OCI-LY1 (cell line): ENCODE results near the gene KIFAP3.

Experiments used
- H2AFZ ChIP-seq: fragments of 200-600 bp; sonication (generic), shearing (Covaris generic); 2 replicates; pipeline ENCODE4 v1.6.0; 2014; ENCODE audit warnings: antibody characterized with exemption, mild to moderate bottlenecking, low read length
- H3F3A ChIP-seq: fragments of 200-600 bp; sonication (generic), shearing (Covaris generic); 2 replicates; pipeline ENCODE4 v1.6.0; 2014; ENCODE audit warnings: mild to moderate bottlenecking, antibody characterized with exemption, low read length, moderate library complexity; ENCODE audit not compliant: insufficient read depth
- H3K27ac ChIP-seq: fragments of 200-600 bp; sonication (generic); 2 replicates; pipeline ENCODE4 v1.5.1; 2014; ENCODE audit warnings: low read length, mixed run types, mild to moderate bottlenecking, low read depth; ENCODE audit not compliant: poor library complexity, severe bottlenecking
- H3K27me3 ChIP-seq: fragments of 200-600 bp; sonication (generic); 2 replicates; pipeline ENCODE4 v1.6.0; 2014; ENCODE audit warnings: antibody characterized with exemption, mild to moderate bottlenecking, low read length, moderate library complexity; ENCODE audit not compliant: insufficient read depth
- H3K36me3 ChIP-seq: fragments of 200-600 bp; sonication (generic); 2 replicates; pipeline ENCODE4 v1.6.1; 2014; ENCODE audit warnings: mild to moderate bottlenecking, antibody characterized with exemption, low read length, moderate library complexity, mixed read lengths; ENCODE audit not compliant: insufficient read depth
- H3K4me1 ChIP-seq: fragments of 200-600 bp; sonication (generic); 2 replicates; pipeline ENCODE4 v1.5.1; 2014; ENCODE audit warnings: mild to moderate bottlenecking, low read length, moderate library complexity; ENCODE audit not compliant: insufficient read depth, severe bottlenecking
- H3K4me2 ChIP-seq: fragments of 200-600 bp; sonication (generic), shearing (Covaris generic); 2 replicates; pipeline ENCODE4 v1.6.1; 2014; ENCODE audit warnings: low read length
- H3K4me3 ChIP-seq: fragments of 200-600 bp; sonication (generic); 2 replicates; pipeline ENCODE4 v1.5.1; 2014; ENCODE audit warnings: low read length, low read depth, mild to moderate bottlenecking, mixed read lengths; ENCODE audit not compliant: poor library complexity, severe bottlenecking
- H3K79me2 ChIP-seq: fragments of 200-600 bp; shearing (Covaris generic); 2 replicates; pipeline ENCODE4 v1.6.1; 2016; ENCODE audit warnings: mixed run types, low read length, mixed read lengths; ENCODE audit not compliant: insufficient read depth
- H3K9ac ChIP-seq: fragments of 200-600 bp; sonication (generic), shearing (Covaris generic); 2 replicates; pipeline ENCODE4 v1.6.1; 2014; ENCODE audit warnings: mild to moderate bottlenecking, low read length, mixed read lengths
- H3K9me2 ChIP-seq: fragments of 200-600 bp; sonication (generic), shearing (Covaris generic); 2 replicates; pipeline ENCODE4 v1.6.1; 2014; ENCODE audit warnings: low read depth, mild to moderate bottlenecking, low read length, mixed read lengths
- H3K9me3 ChIP-seq: fragments of 200-600 bp; shearing (Covaris generic); 2 replicates; pipeline ENCODE4 v1.6.1; 2014; ENCODE audit warnings: low read length, mixed read lengths
- H4K20me1 ChIP-seq: fragments of 200-600 bp; sonication (generic), shearing (Covaris generic); 2 replicates; pipeline ENCODE4 v1.6.0; 2016; ENCODE audit warnings: mild to moderate bottlenecking, low read length; ENCODE audit not compliant: insufficient read depth
- EZH2 ChIP-seq: fragments of 200-600 bp; sonication (generic), shearing (Covaris generic); IDR thresholded peaks from 2 replicates; pipeline ENCODE4 v1.8.0; 2017; ENCODE audit warnings: borderline replicate concordance, mixed run types, mild to moderate bottlenecking, antibody characterized with exemption, low read length, moderate library complexity, mixed read lengths
- TF ChIP-seq, protein P1 (sequence below): fragments of 200-600 bp; sonication (generic), shearing (Covaris generic); IDR thresholded peaks from 2 replicates; pipeline ENCODE4 v1.5.1; 2017; ENCODE audit warnings: mild to moderate bottlenecking, antibody characterized with exemption, low read length, moderate library complexity, mixed read lengths

Gene KIFAP3

GRCh38 chr1:169931795-169932231 is 142.7 kb downstream of the KIFAP3 start:
- TF ChIP-seq, protein P1, sequence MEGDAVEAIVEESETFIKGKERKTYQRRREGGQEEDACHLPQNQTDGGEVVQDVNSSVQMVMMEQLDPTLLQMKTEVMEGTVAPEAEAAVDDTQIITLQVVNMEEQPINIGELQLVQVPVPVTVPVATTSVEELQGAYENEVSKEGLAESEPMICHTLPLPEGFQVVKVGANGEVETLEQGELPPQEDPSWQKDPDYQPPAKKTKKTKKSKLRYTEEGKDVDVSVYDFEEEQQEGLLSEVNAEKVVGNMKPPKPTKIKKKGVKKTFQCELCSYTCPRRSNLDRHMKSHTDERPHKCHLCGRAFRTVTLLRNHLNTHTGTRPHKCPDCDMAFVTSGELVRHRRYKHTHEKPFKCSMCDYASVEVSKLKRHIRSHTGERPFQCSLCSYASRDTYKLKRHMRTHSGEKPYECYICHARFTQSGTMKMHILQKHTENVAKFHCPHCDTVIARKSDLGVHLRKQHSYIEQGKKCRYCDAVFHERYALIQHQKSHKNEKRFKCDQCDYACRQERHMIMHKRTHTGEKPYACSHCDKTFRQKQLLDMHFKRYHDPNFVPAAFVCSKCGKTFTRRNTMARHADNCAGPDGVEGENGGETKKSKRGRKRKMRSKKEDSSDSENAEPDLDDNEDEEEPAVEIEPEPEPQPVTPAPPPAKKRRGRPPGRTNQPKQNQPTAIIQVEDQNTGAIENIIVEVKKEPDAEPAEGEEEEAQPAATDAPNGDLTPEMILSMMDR, result no peak
- TF ChIP-seq EZH2, result no peak
- H2AFZ ChIP-seq, result no peak overlapping the region

DNA sequence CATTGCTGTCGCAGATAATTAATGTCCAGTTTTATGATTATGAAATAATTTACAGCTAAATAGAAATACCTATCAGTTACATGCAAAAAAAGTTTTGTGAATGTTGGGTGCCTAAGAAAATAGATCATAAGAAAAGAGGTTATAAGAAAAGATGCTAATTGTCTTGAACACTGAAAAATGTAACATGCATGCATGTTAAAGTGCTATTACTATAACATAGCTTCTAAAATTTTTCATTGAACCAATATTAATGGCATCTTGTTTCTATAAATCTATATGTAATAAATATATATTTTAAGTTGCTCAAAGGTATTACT is 145.3 kb downstream of the KIFAP3 start:
- Histone ChIP-seq H4K20me1 (no peaks in the 10 kb centered on the region), H3K36me3 (no peaks in the 10 kb centered on the region), H3K9ac (no peak overlapping the region), H3K27ac (no peak overlapping the region), H3K79me2 (no peaks in the 10 kb centered on the region), H3K9me2 (no peaks in the 10 kb centered on the region), H3F3A (no peaks in the 10 kb centered on the region; the same call in 1 of the 2 replicates), H3K9me3 (no peaks in the 10 kb centered on the region), H3K4me3 (no peak overlapping the region), H3K4me2 (no peak overlapping the region), H3K27me3 (no peaks in the 10 kb centered on the region), H3K4me1 (no peaks in the 10 kb centered on the region), H2AFZ (no peak overlapping the region)
- no peak for TF ChIP-seq EZH2
- TF ChIP-seq, protein P1, result no peak

More at GRCh38 chr1:169931795-169932231, 142.7 kb downstream of the KIFAP3 start:
- Histone ChIP-seq H3K4me1 (no peaks in the 10 kb centered on the region), H4K20me1 (no peaks in the 10 kb centered on the region), H3K27ac (no peak overlapping the region), H3K4me3 (no peak overlapping the region), H3K79me2 (no peaks in the 10 kb centered on the region), H3K36me3 (no peaks in the 10 kb centered on the region), H3K27me3 (no peaks in the 10 kb centered on the region), H3K9me3 (no peaks in the 10 kb centered on the region), H3K9me2 (no peaks in the 10 kb centered on the region), H3K4me2 (no peak overlapping the region), H3F3A (no peaks in the 10 kb centered on the region; the same call in 1 of the 2 replicates), H3K9ac (no peak overlapping the region)

DNA sequence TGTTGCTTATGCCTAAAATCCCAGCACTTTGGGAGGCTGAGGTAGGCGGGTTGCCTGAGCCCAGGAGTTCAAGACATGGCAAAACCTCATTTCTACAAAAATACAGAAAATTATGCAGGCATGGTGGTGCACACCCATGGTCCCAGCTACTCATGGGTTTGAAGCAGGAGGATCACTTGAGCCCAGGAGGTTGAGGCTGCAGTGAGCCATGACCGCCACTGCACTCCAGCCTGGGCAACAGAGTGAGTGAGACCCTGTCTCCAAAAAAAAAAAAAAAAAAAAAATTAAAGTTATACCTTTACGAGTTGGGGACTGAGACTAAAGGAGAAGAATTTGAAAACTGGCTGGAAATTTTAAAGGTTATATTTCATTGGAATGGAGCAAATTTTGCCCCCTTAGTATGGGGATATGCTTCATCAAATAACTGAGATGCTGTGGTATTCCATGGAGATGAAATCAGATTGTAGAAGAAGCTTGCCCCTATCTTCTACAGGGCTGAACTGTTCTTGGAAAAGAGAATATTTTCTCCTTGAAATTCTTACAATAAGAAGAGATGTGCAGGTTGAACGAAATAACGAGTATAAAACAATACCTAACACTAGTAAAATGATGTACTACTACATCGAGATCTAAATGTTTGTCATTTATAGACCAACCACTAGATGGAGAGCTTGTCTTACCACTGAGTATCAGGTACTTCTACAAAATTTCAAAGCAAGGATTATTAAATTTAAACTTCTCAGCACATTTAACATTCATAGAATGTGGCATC is 145.9 kb downstream of the KIFAP3 start:
- H3K9ac ChIP-seq, result no peak overlapping the region
- H3K9me2 ChIP-seq, result no peaks in the 10 kb centered on the region
- TF ChIP-seq, protein P1, result peak; percentile 88
- TF ChIP-seq EZH2, result no peak
- H3K4me1 ChIP-seq, result no peaks in the 10 kb centered on the region
- no peaks in the 10 kb centered on the region for H3K36me3 ChIP-seq
- H3K27ac ChIP-seq, result no peak overlapping the region
- H3K4me3 ChIP-seq, result no peak overlapping the region
- H3K9me3 ChIP-seq, result no peaks in the 10 kb centered on the region
- no peaks in the 10 kb centered on the region for H4K20me1 ChIP-seq
- no peak overlapping the region for H2AFZ ChIP-seq
- no peaks in the 10 kb centered on the region for H3K27me3 ChIP-seq
- no peak overlapping the region for H3K4me2 ChIP-seq
- H3F3A ChIP-seq, result no peaks in the 10 kb centered on the region; the same call in 1 of the 2 replicates
- H3K79me2 ChIP-seq, result no peaks in the 10 kb centered on the region
